Stomach smooth muscle (tissue), 2 donors: ENCODE measurements around the gene CYRIA.

Experiments used
- H3K27ac ChIP-seq: one replicate; pipeline ENCODE4 v1.7.0; 2013; ENCODE audit warnings: mild to moderate bottlenecking, low read length, inconsistent platforms
- H3K27me3 ChIP-seq, 2 donors: one replicate each; pipeline ENCODE4 v1.7.0; 2013; ENCODE audit warnings: low read length in 2 of 2; ENCODE audit not compliant: insufficient read depth in 2 of 2, control insufficient read depth in 1 of 2
- H3K36me3 ChIP-seq, 2 donors: one replicate each; pipeline ENCODE4 v1.7.0; 2013; ENCODE audit warnings: low read length in 2 of 2; ENCODE audit not compliant: control insufficient read depth in 2 of 2, insufficient read depth in 2 of 2
- H3K4me1 ChIP-seq: one replicate; pipeline ENCODE4 v1.7.0; 2013; ENCODE audit warnings: low read length; ENCODE audit not compliant: control insufficient read depth, insufficient read depth
- H3K4me3 ChIP-seq, 2 donors: one replicate each; pipeline ENCODE4 v1.7.0; 2013; ENCODE audit warnings: low read length in 2 of 2
- H3K9ac ChIP-seq, 2 donors: one replicate each; pipeline ENCODE4 v1.7.0; 2013; ENCODE audit warnings: low read length in 2 of 2, mild to moderate bottlenecking in 1 of 2
- H3K9me3 ChIP-seq, 2 donors: one replicate each; pipeline ENCODE4 v1.7.0; 2013; ENCODE audit warnings: low read length in 2 of 2; ENCODE audit not compliant: control insufficient read depth in 2 of 2
- donor health status: healthy.
- donor health status: Pancreatic carcinoma.

Gene CYRIA

DNA sequence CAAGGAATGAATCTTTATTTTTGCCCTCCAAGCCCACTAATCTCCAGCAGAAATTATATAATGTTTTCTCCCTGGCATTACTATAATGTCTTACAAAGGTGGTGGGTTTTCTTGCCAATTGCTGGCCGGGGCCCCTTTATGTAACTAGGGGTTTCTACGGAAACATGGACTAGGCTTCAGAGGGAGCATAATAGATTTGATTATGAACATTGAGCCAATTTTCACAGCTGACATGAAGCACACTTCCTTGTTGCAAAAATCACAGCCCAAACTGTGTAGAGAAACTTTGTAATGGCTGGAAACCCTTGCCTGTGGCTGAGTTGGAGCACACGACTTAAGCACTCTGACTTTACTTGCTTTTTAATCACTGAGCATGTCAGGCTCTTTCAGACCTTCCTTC is 3.8 kb upstream of the CYRIA start:
- H3K9me3 ChIP-seq = no peaks in the 10 kb centered on the region

DNA sequence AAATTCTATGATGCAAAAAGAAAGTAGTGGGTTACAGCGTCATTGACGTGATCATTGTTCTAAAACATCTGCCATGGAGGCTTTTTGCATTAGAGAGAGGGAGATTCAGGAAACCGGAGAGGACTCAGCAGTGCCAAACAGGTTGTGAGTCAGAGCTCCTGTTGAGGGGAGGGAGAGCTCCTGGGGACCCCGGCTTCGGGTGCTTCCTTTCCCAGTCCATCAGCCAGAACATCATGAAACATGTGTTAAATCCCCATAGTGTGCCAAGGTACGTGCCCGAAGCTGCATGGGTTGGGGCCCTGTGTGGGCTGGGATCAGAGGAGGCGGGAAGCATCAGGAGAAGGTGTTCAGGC is 791 bp upstream of the CYRIA start:
- H3K27me3 ChIP-seq = no peaks in the 10 kb centered on the region
- H3K4me3 ChIP-seq = peak overlapping the region; percentile 64 to 77
- peaks cover 32% of the 10 kb centered on the region for H3K4me1 ChIP-seq
- H3K9ac ChIP-seq = no peak overlapping the region
- H3K27ac ChIP-seq = no peak overlapping the region
- H3K36me3 ChIP-seq = no peaks in the 10 kb centered on the region
- H3K9me3 ChIP-seq = no peaks in the 10 kb centered on the region

More for the DNA sequence above, 3.8 kb upstream of the CYRIA start:
- Histone ChIP-seq H3K36me3 (no peaks in the 10 kb centered on the region), H3K4me1 (peaks cover 10% of the 10 kb centered on the region), H3K27me3 (no peaks in the 10 kb centered on the region), H3K4me3 (no peak overlapping the region), H3K27ac (no peak overlapping the region), H3K9ac (no peak overlapping the region)

DNA sequence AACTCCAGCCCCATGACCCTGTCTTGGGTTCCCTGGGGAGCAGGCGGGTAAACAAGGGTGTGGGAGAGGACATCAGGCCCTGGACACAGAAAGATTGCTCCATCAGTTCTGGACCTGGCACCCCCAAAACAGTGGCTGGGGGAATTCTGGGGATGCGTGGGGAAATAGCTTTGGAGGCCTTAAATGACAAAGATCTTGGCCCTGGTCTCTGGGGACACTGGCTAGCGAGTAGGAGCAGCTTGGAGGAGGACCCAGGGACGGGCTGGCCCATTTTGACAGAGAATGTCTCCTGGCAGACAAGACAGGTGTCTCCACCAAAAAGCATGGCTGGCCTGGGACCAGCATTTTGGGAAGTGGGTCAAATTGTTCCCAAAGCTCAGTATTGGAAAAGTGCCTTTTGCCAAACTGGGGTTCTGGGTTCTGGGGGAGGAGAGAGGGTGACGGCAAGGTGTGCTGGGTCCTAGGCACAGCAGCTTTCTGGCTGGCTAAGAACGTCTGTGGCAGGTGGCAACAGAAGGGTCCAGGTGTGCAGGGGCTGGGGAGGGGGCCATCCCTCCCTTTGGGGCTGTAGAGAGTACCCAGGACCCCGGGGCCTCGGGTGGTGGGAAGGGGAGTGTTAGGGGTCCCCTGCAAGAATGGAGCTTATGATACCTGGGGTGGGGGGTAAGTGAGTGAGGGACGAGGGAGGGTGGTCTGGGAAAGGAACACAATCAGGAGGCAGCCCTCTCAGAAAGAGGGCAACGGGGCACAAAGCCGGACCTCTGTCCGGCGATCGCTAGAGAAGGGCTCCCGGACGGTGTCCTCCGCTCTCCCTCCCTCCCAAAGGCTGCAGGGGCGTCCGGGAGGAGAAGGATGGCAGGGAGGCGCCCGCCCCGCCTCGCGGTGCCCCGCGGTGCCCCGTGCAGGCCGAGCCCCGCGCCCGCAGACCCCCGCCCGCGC is 556 bp downstream of the CYRIA start:
- Histone ChIP-seq H3K4me1 (peaks cover 34% of the 10 kb centered on the region), H3K27me3 (no peaks in the 10 kb centered on the region), H3K9me3 (no peaks in the 10 kb centered on the region), H3K27ac (peak overlapping the region; percentile 58), H3K36me3 (no peaks in the 10 kb centered on the region), H3K4me3 (peak overlapping the region; percentile 79 to 84), H3K9ac (peak overlapping the region; percentile 61 to 74)

DNA sequence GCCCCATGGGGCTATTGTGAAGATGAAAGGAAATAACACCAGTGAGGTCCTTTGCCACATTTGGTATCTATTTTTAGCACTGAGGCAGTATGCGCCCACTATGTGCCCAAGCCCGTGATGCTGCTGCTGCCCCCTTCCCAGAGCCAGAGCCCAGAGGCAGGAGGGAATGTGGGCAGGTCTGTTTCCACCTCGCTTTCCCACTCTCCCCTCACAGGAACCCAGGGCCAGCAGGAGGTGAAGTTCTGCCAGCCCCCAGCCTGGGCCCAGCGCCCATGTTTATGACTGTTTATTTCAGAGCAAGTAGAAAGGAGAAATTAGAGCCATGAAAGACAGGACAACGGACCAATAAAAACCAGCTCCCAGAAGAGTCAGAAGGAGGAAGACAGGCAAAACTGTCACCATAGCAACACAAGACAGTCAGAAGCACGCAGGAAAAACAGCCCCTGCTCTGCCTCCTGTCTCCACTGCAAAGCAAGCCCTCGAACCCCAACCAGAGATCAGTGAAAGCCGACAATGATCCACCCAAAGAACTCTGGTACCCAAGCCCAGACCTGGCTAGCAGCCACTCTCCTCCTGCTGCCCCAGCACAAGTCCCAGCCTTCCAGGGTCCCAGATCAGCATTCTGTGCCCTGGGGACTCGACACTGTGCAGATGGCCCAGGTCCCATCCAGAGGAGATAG is 1.4 kb downstream of the CYRIA start:
- H3K4me1 ChIP-seq = peaks cover 37% of the 10 kb centered on the region
- H3K27ac ChIP-seq = peak overlapping the region; percentile 58
- no peaks in the 10 kb centered on the region for H3K9me3 ChIP-seq
- no peaks in the 10 kb centered on the region for H3K36me3 ChIP-seq
- H3K27me3 ChIP-seq = no peaks in the 10 kb centered on the region
- H3K9ac ChIP-seq = peak overlapping the region; percentile 61 to 74
- H3K4me3 ChIP-seq = peak overlapping the region; percentile 79 to 84

DNA sequence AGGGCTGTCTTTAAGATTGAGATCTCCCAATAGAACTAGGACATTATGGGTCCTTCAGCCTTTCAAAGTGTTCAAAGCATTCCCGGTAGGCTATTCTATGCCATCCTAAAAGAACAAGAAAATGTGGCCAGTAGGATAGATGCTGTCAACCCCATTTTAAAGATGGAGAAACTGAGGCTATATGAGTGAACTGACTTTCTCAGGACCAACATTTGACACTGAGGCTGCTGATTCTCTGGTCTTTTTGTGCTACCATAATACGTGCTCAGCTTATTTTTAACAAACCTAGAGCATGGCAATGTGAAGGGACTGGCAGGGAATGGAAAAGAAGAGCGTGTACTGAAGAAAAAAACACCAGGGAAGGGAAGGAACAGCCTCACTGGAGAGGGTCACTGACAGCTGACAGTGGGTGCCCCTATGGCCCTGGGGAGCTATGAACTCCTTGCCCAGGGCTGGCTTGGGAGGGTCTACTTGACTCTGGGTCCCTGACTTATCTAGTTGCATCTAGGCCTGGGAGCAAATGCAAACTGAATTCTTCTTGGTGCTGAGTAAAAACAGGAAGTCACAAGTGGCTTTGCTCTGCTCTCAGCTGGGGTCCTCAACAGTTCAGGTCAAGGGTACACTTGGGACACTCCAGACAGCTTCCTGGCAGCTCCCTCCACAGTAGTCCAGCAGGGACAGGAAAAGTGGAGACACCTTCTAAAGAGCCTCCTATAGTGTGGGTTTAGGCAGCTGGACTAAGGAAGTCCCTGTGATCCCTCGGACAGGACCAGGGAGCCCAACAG is 2.3 kb downstream of the CYRIA start:
- Histone ChIP-seq H3K9ac (no peak overlapping the region), H3K27ac (peak overlapping the region; percentile 58), H3K4me1 (peaks cover 44% of the 10 kb centered on the region), H3K36me3 (no peaks in the 10 kb centered on the region), H3K27me3 (no peaks in the 10 kb centered on the region), H3K9me3 (no peaks in the 10 kb centered on the region), H3K4me3 (no peak overlapping the region)

DNA sequence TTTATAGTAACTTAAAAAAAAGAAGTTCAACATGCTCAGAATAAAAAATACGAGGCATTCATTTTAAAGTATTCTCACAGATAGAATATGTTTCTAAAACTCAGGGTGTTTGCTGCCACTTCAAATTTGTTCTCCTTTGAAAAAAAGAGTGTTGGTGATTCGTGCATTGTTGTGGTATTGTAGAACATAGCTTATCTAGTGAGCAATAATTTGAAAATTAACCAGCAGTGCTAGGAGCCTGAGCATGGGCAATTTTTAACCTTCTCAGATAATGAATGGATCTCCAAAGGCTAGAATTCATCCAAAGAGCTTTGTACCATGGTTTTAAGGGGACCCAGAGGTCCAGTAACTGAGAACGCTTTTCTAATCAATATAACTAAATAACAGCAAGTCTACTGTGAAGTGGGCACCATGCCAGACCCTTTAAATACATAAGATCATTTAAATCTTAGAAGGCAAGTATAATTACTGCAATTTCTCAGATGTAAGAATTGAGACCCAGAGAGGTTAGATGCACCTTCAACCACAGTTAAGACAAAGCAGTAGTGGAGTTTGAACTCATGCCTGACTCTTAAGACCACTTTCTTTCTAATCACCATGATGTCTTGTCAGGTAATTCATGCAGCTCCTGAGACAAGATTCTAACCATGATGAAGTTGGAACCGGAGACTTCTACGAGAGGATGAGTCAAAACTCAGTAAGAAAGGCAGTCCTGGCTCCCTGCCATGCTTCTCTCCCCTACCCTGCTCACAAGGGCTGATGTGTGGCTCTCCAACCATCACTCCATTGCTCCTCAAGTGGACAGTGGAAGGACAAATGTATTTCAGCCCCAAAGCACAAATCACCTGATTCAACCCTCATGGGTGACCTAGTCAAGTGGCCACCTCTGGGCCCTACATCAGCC is 3.4 kb downstream of the CYRIA start:
- Histone ChIP-seq H3K4me1 (peaks cover 47% of the 10 kb centered on the region), H3K27me3 (no peaks in the 10 kb centered on the region), H3K4me3 (no peak overlapping the region), H3K9ac (peak overlapping the region in 1 of 2 donors; percentile 13), H3K36me3 (no peaks in the 10 kb centered on the region), H3K9me3 (no peaks in the 10 kb centered on the region), H3K27ac (no peak overlapping the region)

DNA sequence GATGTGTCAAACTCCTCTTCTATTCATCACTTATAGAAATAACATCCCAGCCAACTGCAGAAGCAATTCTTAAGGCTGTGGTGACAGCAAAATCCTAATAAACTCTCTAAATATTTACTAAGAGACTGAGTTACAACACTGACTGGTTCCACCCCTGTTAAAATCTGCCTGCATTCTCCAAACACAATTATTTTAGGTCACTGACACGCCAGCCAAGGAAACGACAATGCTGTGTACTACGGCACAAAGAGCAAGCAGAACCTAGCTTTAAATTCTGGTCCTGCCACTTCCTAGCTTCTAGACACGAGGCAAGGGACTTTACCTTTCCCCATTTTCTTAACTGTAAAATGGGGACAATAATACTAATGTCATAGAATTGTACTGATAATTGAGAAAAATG is 4.1 kb downstream of the CYRIA start:
- Histone ChIP-seq H3K9ac (no peak overlapping the region), H3K4me3 (no peak overlapping the region), H3K27me3 (no peaks in the 10 kb centered on the region)

DNA sequence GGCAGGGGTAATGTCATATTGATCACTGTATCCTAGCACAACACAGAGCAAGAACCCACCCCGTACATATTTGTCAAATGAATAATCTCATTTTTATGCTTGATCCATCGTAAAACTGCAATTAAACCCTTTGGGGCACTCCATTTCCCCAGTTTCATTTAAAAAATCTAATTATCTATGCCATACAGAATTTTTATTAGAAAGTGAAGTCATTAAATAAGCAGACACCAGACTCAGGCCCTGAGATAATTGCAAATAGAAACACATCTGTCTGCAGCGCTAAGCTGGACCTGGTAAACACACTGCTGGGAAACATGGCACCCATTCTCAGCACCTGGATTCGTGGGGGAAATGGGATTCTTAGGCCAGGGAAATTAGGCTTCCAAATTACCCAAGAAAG is 5.1 kb downstream of the CYRIA start:
- Histone ChIP-seq H3K27me3 (no peaks in the 10 kb centered on the region), H3K9ac (no peak overlapping the region), H3K27ac (no peak overlapping the region), H3K9me3 (no peaks in the 10 kb centered on the region), H3K4me1 (peaks cover 52% of the 10 kb centered on the region), H3K4me3 (no peak overlapping the region), H3K36me3 (no peaks in the 10 kb centered on the region)

More for the DNA sequence above, 4.1 kb downstream of the CYRIA start:
- no peaks in the 10 kb centered on the region for H3K36me3 ChIP-seq
- H3K9me3 ChIP-seq = no peaks in the 10 kb centered on the region
- H3K27ac ChIP-seq = no peak overlapping the region
- H3K4me1 ChIP-seq = peaks cover 52% of the 10 kb centered on the region

DNA sequence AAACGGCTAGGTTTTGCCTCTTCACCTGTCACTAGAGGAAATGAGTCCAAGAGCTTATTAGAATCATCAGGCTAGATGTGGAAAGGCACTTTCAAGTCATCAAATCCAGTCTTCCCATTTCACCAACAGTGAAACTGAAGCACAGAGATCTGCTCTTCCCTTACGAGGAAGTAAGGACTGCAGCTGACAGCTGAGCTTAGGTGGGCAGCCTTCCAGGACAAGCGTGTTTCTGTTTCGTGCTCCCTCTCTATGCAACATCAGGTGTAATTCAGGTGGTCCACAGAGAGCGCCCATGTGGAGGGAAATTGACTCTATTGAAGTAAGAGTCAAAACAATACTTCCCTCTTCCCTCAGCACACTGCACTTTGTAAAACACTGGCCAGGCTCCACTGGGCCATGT is 5.5 kb downstream of the CYRIA start:
- no peaks in the 10 kb centered on the region for H3K9me3 ChIP-seq
- H3K27me3 ChIP-seq = no peaks in the 10 kb centered on the region
- H3K4me3 ChIP-seq = no peak overlapping the region
- no peak overlapping the region for H3K9ac ChIP-seq
- H3K27ac ChIP-seq = no peak overlapping the region
- peaks cover 52% of the 10 kb centered on the region for H3K4me1 ChIP-seq
- H3K36me3 ChIP-seq = no peaks in the 10 kb centered on the region
